ENCODE measurements around the gene PAX2. TPM values are rescaled to one million over a fixed set of nuclear protein-coding genes. Genes with fewer than 3 reads are reported as not detected.

The PAX2 gene
- total RNA-seq, 1 experiment from 2014 or later = not detected

GRCh38 chr10:100878291-100878910 lies 133.0 kb downstream of the PAX2 start:
- Histone ChIP-seq H2BK20ac (ENCODE audit: low read depth, low read length, poor library complexity, severe bottlenecking) (no peak overlapping the region), H3K4ac (ENCODE audit: low read depth, low read length) (no peak overlapping the region), H3K79me1 (ENCODE audit: insufficient read depth, low read depth, low read length, poor library complexity, severe bottlenecking) (no peaks in the 10 kb centered on the region), H4K5ac (ENCODE audit: insufficient read length, low read depth, low read length) (no peak overlapping the region), H3K23me2 (ENCODE audit: insufficient read length, low read depth, low read length, poor library complexity, severe bottlenecking) (no peaks in the 10 kb centered on the region), H3K9ac (ENCODE audit: extremely low read depth, insufficient read length, low read length) (no peak overlapping the region), H3K14ac (ENCODE audit: insufficient read depth, low read length) (no peak overlapping the region), H3K79me2 (ENCODE audit: insufficient read depth, low read length) (no peaks in the 10 kb centered on the region), H2AFZ (ENCODE audit: low read length) (no peak overlapping the region), H3K27ac (ENCODE audit: insufficient read length, low read depth, low read length) (no peak overlapping the region), H3K4me1 (ENCODE audit: insufficient read depth, low read length) (no peaks in the 10 kb centered on the region), H3K27me3 (ENCODE audit: insufficient read depth, low read length) (no peaks in the 10 kb centered on the region; the same call in 1 of the 2 replicates), H2BK15ac (ENCODE audit: low read depth, low read length) (no peak overlapping the region), H3K56ac (ENCODE audit: insufficient read length, low read depth, low read length) (no peak overlapping the region), H4K91ac (ENCODE audit: insufficient read length, low read depth, low read length) (no peak overlapping the region), H4K20me1 (ENCODE audit: control insufficient read depth, insufficient read depth, insufficient read length) (no peaks in the 10 kb centered on the region), H2BK120ac (ENCODE audit: low read depth, low read length, poor library complexity, severe bottlenecking) (no peak overlapping the region), H3T11ph (ENCODE audit: low read length) (no peak overlapping the region), H2AK5ac (ENCODE audit: insufficient read length, low read length) (no peak overlapping the region), H3K9me3 (ENCODE audit: control insufficient read depth, low read depth, low read length) (no peaks in the 10 kb centered on the region), H3K4me2 (ENCODE audit: insufficient read depth, insufficient read length, low read length) (no peak overlapping the region), H2BK5ac (ENCODE audit: insufficient read length, low read length) (no peak overlapping the region), H4K8ac (replicated peaks; ENCODE audit: insufficient read length, low read depth, low read length) (no peak overlapping the region), H3K18ac (ENCODE audit: insufficient read length, low read depth, low read length) (no peak overlapping the region), H2BK12ac (ENCODE audit: insufficient read length, low read depth, low read length) (no peak overlapping the region), H3K23ac (ENCODE audit: insufficient read length, low read depth, low read length) (no peak overlapping the region)
- Mint-ChIP-seq H3K9me3 (no peaks in the 10 kb centered on the region; a peak in 1 of 5 replicates), H3K27ac (no peak overlapping the region), H3K27me3 (ENCODE audit: low read depth) (peaks cover 74% of the 10 kb centered on the region), H3K4me3 (no peak overlapping the region; a peak in 1 of 5 replicates), H3K4me1 (peaks cover 5 to 50% of the 10 kb centered on the region in 2 experiments), H3K36me3 (ENCODE audit: insufficient read depth in 1 of 3, low read depth in 3 of 3) (no peaks in the 10 kb centered on the region)
- no CpG with 5 or more reads among the region's 5 CpGs for WGBS (ENCODE audit: extremely low coverage, insufficient read length, low lambda C conversion rate)
- DNase-seq = peak; percentile 80
- TF ChIP-seq CTCF (conservative IDR thresholded peaks at IDR 0.05) = peak; percentile 86

Other genes with a start within 250 kb of the PAX2 start
- 6.3 and 6.6 TPM in 2 replicates for gene SEC31B, start 225.7 kb upstream of the PAX2 start, total RNA-seq (2021)
- 194 and 205 TPM in 2 replicates for gene NDUFB8, start 215.7 kb upstream of the PAX2 start, total RNA-seq (2021)
- 53.8 and 58.7 TPM in 2 replicates for gene HIF1AN, start 209.6 kb upstream of the PAX2 start, total RNA-seq (2021)
- gene SLF2, start 167.4 kb downstream of the PAX2 start, total RNA-seq (2021) = 20.9 and 23.1 TPM in 2 replicates
- gene SEMA4G, start 223.9 kb downstream of the PAX2 start, total RNA-seq (2021) = 8.1 and 8.5 TPM in 2 replicates
- 70.3 and 71.0 TPM in 2 replicates for gene MRPL43, start 241.9 kb downstream of the PAX2 start, total RNA-seq (2021)
- gene TWNK, start 242.0 kb downstream of the PAX2 start, total RNA-seq (2021) = 38.7 and 41.7 TPM in 2 replicates